ENCODE data around the gene CCNK.

The CCNK gene

DNA sequence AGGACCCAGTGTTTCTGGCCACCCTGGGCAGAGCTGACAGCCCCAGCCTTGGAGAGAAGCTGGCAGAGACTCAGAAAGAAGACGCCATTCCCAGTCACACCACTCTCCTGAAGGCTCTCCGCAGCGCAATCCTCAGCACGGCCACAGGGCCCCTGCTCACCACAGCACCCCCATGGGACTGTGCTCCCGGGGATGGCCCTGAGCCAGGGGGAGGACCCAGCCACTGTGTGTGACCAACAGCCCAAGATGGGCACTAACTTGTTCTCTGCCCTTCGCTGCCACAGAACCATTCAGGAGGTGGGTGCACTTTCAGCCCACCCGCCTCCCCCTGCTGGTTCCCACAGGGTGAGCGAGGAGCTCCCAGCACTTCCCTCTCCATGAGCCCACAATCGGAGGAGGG lies 57.1 kb downstream of the CCNK start:
- TF ChIP-seq, protein P1, sequence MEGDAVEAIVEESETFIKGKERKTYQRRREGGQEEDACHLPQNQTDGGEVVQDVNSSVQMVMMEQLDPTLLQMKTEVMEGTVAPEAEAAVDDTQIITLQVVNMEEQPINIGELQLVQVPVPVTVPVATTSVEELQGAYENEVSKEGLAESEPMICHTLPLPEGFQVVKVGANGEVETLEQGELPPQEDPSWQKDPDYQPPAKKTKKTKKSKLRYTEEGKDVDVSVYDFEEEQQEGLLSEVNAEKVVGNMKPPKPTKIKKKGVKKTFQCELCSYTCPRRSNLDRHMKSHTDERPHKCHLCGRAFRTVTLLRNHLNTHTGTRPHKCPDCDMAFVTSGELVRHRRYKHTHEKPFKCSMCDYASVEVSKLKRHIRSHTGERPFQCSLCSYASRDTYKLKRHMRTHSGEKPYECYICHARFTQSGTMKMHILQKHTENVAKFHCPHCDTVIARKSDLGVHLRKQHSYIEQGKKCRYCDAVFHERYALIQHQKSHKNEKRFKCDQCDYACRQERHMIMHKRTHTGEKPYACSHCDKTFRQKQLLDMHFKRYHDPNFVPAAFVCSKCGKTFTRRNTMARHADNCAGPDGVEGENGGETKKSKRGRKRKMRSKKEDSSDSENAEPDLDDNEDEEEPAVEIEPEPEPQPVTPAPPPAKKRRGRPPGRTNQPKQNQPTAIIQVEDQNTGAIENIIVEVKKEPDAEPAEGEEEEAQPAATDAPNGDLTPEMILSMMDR (conservative IDR thresholded peaks at IDR 0.05) = no peak
- TF ChIP-seq ZFX (IDR thresholded peaks at IDR 0.05) = no peak
- no peak overlapping the region for H3K27ac ChIP-seq

DNA sequence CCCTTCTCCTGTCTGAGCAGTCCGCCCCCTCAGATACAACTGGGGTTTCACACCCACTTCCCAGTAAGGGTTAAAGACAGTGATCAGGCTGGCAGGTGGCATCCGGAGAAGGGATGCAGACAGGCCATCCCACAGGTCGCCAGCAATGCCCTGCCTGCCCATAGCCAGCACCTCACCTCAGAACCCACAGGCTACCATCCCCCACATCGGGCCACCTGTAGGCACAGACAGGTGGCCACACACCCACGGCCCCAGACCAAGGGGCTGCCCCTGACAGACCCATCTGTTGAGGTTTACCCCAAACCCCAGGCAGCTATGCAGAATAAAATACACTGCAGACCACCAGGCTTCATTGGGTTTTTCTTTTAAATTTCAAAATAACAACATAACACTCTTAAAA lies 57.5 kb downstream of the CCNK start:
- TF ChIP-seq ZFX (IDR thresholded peaks at IDR 0.05) = no peak
- TF ChIP-seq, protein P1 (conservative IDR thresholded peaks at IDR 0.05) = no peak
- no peak overlapping the region for H3K27ac ChIP-seq

DNA sequence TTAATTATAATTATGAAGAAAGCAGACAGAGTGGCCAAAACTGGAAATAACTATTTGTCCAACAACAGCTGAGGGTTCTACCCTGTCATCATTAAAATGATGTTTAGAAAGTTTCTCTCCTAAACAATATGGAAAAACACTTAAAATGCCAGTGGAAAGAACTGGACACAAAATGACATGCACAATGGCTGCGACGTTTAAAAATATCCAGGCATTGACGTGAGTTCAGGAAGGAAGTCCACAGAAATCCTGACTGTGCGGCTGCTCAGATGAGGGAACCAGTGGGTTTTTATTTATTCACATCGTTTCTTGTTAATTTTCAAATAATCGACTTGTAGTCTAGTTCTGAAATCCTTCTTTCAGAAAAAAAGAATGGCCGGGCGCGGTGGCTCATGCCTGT lies 58.3 kb downstream of the CCNK start:
- H3K27ac ChIP-seq = no peak overlapping the region
- TF ChIP-seq, protein P1 (conservative IDR thresholded peaks at IDR 0.05) = no peak
- TF ChIP-seq ZFX (IDR thresholded peaks at IDR 0.05) = no peak

DNA sequence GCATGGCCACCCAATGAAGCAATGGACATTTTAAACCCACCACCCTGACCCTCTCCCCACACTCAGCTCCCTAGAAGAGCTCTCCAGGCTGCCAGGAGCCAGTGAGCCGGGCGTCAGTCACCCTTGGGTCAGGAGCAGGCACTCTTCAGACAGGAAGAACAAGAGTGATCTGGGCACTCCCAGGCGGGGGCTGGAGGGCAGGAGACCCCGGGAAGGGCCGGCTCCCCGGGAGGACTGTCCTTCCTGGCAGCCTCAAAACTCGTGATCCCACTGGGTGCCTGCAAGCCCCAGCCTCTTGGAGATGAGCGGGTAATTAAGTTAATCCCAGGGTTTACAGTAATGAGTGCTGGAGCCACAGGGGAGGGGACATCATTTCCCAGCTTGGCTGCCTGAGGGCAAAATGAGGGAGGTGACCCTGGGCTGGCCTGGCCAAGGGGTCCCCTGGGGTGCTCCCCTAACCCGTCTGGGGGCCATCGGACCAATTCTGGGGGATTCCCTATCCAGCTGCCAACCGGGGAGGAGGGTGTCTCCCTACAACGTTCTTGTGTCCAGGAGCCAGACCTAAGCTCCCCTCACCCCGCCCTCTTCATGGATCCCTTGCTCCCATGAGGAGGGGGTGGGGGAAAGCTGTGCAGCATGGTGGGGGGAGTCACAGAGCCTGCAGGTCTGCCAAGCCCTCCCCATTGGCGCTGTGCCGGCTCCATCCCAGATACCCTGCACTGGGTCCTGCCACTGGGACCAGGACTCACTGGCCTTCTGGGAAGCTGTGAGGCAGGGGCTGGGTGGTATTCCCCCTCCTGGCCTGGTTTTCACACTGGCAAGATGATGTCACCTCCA lies 59.2 kb downstream of the CCNK start:
- H3K27ac ChIP-seq = no peak overlapping the region
- TF ChIP-seq ZFX (IDR thresholded peaks at IDR 0.05) = no peak
- TF ChIP-seq, protein P1 (conservative IDR thresholded peaks at IDR 0.05) = no peak

DNA sequence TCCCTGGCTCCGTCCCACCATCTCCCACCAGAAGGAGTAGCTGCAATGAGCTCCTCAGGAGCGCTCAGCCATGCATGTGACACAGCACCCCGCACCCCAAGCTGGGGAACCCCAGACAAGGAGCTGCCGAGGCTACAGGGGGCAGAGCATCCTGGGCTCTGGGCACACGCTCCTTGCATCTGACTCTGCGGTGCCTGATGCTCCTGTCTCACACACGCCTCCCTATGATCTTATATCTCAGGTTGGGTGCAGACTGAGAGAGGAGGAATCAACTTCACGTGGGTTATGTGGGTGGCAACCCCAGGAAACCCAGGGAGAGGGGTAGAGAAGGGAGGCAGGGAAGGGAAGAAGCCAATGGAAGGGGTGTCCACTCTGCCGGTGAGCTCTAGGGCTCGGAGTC lies 60.0 kb downstream of the CCNK start:
- TF ChIP-seq, protein P1 (conservative IDR thresholded peaks at IDR 0.05) = no peak
- no peak for TF ChIP-seq ZFX (IDR thresholded peaks at IDR 0.05)
- no peak overlapping the region for H3K27ac ChIP-seq

DNA sequence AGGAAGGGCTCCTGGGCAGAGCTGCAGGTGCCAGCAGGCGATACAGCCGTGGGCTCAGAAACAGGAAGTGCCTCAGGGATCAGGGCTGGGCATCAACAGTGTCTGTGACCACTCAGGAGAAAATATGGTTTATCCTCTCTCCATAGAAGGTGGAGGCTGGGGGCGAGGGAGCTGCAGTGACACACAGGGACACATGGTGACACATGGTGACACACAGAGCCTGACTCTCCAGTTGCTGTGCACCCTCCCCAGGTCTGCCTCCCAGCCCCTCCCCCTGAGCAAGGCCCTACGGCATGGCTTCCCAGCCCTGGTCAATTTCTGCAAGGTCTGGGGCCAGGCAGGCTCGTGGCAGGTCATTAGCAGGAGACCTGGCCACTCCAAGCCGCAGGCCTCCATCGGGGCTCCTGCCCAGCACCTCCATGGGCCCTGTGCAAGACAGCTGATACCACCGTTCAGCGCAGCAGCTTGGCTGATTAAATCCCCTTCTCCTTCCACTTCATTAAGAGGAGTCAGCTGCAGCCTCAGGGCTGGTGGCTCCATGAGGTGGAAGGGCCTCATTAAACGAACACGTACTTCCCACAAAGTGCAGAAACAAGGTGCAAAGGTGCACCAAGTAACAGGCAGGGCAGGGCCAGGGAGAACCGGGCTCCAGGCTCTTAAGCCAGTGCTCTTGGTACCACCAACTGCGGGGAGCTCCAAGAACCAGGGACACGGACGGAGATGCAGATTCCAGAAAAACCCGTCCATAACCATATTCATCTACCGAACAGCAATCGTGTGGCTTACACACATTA lies 60.7 kb downstream of the CCNK start:
- H3K27ac ChIP-seq = no peak overlapping the region; the same call in 1 of the 2 replicates
- no peak for TF ChIP-seq ZFX (IDR thresholded peaks at IDR 0.05)
- TF ChIP-seq, protein P1 (conservative IDR thresholded peaks at IDR 0.05) = no peak

DNA sequence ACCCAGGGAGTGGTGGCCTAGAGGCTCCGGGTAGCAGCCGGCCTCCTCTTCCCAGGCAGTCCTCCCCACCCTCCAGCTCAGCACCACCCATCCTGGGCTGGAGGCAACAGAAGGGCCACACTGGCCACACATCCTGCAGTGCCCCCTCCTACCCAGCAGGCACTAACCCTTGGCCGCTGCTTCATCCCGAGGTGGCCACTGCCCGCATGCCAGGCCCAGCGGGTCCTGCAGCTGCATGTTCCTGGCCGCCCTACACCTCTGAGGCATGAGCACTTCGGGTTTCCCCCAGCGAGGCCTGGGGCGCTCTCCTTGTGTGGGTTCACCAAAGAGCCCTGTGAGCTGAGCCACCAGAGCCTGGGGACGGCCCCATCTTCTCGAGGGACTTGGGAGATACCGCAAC lies 61.4 kb downstream of the CCNK start:
- no peak for TF ChIP-seq ZFX (IDR thresholded peaks at IDR 0.05)
- TF ChIP-seq, protein P1 (conservative IDR thresholded peaks at IDR 0.05) = no peak
- no peak overlapping the region for H3K27ac ChIP-seq

All from C4-2B (cell line).